Kidney (tissue), 14 donors: ENCODE data around the gene RNF25. TPM values are rescaled to one million over a fixed set of nuclear protein-coding genes. Genes with fewer than 3 reads are reported as not detected.

Experiments
- DNase-seq, 5 donors: peaks; one replicate each; pipeline ENCODE4 v3.0.0-alpha.2; 2013 to 2020
- FAIRE-seq: peaks from 2 replicates; lab custom pipeline; 2012; peaks lifted over from hg19 to GRCh38; lab: Jason Lieb, UNC
- H3K27ac ChIP-seq, 2 donors: one replicate each; pipeline ENCODE4 v1.7.0; 2013; ENCODE audit warnings: low read depth in 2 of 2, low read length in 2 of 2, inconsistent platforms in 1 of 2
- H3K27me3 ChIP-seq: one replicate; pipeline ENCODE4 v1.7.1; 2013; ENCODE audit warnings: low read length, inconsistent platforms; ENCODE audit not compliant: control insufficient read depth, insufficient read depth
- H3K36me3 ChIP-seq, 3 donors: one replicate each; pipeline versions ENCODE4 v1.7.0 to v1.7.1; 2013; ENCODE audit warnings: low read length in 3 of 3, control low read depth in 1 of 3, inconsistent platforms in 1 of 3; ENCODE audit not compliant: insufficient read depth in 3 of 3, control insufficient read depth in 2 of 3
- H3K4me1 ChIP-seq, 3 donors: one replicate each; pipeline versions ENCODE4 v1.7.0 to v1.7.1; 2013; ENCODE audit warnings: low read length in 3 of 3, inconsistent platforms in 1 of 3, low read depth in 1 of 3; ENCODE audit not compliant: control insufficient read depth in 2 of 3, insufficient read depth in 2 of 3
- H3K4me3 ChIP-seq, 3 donors: one replicate each; pipeline versions ENCODE4 v1.7.0 to v1.8.1; 2013; ENCODE audit warnings: low read length in 3 of 3, control low read depth in 1 of 3, inconsistent platforms in 1 of 3
- H3K9ac ChIP-seq, 3 donors: one replicate each; pipeline versions ENCODE4 v1.7.0 to v1.7.1; 2013; ENCODE audit warnings: low read length in 3 of 3, control low read depth in 1 of 3, inconsistent platforms in 1 of 3
- H3K9me3 ChIP-seq, 3 donors: one replicate each; pipeline versions ENCODE4 v1.7.0 to v1.7.1; 2013; ENCODE audit warnings: low read length in 3 of 3, control low read depth in 1 of 3, inconsistent platforms in 1 of 3; ENCODE audit not compliant: control insufficient read depth in 2 of 3, insufficient read depth in 1 of 3
- intact Hi-C: fragments of 100-400 bp; cut with DNase I; formaldehyde crosslinking; loops from one replicate; pipeline ENCODE4 v1.11.1; 2022
- polyA plus RNA-seq: library from polyadenylated mRNA; stranded (reverse); fragments of 350-450 nt; fragmentation: Illumina TruSeq; extraction: RNeasy Lipid Tissue Mini Kit (QIAGEN cat#74804); gene quantifications from one replicate; pipeline ENCODE4 v1.2.3, GENCODE V29; 2014; ENCODE audit warnings: low read depth, low replicate concordance; ENCODE audit not compliant: insufficient read depth
- total RNA-seq: library from RNA; stranded (reverse); fragmentation: NEBNext Ultra II Directional; extraction: Animal tissue kit (Norgen Biotek cat#: 25700); gene quantifications from one replicate; pipeline ENCODE4 v1.2.1, GENCODE V29; 2021
- TF ChIP-seq, protein P1 (sequence below): IDR thresholded peaks from 3 replicates; pipeline ENCODE4 v1.5.1; 2012; ENCODE audit warnings: mild to moderate bottlenecking, moderate library complexity, borderline replicate concordance; ENCODE audit not compliant: insufficient read depth; ENCODE audit errors: extremely low read depth
- donor health status: control.
- donor health status: control.
- donor health status: control.
- donor health status: control.
- donor health status: control.
- donor health status: DM: yes; HTN: yes; CAD: no.
- donor health status: Normal renal cell carcinoma (clear cell type).

RNF25 gene
- total and polyA plus RNA-seq, 2 donors from 2014 or later: 27.8 to 30.2 TPM

DNA sequence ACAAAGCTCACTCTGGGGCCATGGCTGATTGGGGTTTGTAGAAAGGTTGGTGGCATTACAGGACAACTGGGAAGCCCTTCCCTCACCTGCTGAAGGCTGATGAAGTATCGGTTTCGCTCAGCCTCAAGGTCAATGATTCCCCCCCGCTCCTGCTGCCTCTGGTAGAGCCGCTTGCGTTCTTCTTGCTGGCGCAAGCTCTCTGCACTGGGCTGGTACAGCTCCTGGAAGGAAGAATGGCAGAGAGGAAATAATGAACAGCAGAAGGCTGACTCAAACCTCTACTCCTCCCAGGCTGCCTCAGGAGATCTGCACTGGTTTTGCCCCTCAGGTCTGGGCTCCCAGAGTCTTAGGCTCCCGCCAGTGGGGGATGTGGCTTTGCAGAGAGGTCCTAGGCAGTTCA is 7.1 kb downstream of the RNF25 start:
- peaks cover 4 to 66% (median 31%) of the 10 kb centered on the region in 3 donors for H3K36me3 ChIP-seq
- FAIRE-seq: no peak

DNA sequence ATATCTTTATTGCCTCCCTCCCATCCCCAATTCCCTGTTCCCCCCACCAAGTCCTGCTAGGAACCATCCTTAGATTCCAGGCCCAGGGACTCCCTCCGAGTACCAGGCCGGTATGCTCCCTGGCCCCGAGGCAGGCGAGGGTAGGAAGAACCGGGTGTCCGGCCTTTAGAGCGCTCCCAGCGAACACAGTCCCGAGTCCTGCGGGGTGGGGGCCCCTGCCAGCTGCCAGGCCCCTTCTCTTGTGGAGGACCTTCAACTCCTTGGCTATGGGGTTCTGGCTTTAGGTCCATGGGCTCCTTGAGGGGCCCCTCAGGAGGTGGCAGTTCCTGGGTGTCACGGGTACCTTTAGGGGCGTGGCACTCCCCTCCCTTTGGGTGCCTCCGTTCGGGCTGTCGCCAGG is 7.9 kb downstream of the RNF25 start:
- Histone ChIP-seq H3K9ac (no peak overlapping the region), H3K27me3 (no peaks in the 10 kb centered on the region), H3K36me3 (peaks cover 2 to 66% (median 31%) of the 10 kb centered on the region in 3 donors), H3K27ac (no peak overlapping the region), H3K4me1 (peaks cover 0 to 6% (median 0%) of the 10 kb centered on the region in 3 donors), H3K9me3 (no peaks in the 10 kb centered on the region), H3K4me3 (no peak overlapping the region)
- FAIRE-seq (no peak), DNase-seq (no peak)
- TF ChIP-seq, protein P1, sequence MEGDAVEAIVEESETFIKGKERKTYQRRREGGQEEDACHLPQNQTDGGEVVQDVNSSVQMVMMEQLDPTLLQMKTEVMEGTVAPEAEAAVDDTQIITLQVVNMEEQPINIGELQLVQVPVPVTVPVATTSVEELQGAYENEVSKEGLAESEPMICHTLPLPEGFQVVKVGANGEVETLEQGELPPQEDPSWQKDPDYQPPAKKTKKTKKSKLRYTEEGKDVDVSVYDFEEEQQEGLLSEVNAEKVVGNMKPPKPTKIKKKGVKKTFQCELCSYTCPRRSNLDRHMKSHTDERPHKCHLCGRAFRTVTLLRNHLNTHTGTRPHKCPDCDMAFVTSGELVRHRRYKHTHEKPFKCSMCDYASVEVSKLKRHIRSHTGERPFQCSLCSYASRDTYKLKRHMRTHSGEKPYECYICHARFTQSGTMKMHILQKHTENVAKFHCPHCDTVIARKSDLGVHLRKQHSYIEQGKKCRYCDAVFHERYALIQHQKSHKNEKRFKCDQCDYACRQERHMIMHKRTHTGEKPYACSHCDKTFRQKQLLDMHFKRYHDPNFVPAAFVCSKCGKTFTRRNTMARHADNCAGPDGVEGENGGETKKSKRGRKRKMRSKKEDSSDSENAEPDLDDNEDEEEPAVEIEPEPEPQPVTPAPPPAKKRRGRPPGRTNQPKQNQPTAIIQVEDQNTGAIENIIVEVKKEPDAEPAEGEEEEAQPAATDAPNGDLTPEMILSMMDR: no peak
- intact Hi-C loops: no loop called here

More for the DNA sequence above, 7.1 kb downstream of the RNF25 start:
- Histone ChIP-seq H3K9ac (no peak overlapping the region), H3K4me1 (peaks cover 0 to 6% (median 0%) of the 10 kb centered on the region in 3 donors), H3K9me3 (no peaks in the 10 kb centered on the region), H3K4me3 (no peak overlapping the region), H3K27ac (no peak overlapping the region), H3K27me3 (no peaks in the 10 kb centered on the region)
- TF ChIP-seq, protein P1: no peak
- no peak for DNase-seq
- intact Hi-C loops: no loop called here

DNA sequence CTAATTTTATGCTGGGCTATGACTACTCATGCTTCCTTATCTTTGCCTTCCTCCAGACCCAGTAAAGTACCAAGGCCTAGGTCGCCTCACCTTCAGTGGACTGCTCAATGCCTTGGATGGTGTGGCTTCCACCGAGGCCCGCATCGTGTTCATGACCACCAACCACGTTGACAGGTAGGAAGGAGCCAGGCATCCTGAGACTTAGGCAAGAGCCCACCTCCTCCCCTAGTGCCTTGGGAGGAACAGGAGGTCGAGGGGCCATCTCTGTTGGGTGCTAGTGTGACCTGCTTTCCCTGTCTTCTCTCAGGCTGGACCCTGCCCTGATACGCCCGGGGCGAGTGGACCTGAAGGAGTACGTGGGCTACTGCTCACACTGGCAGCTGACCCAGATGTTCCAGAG is 9.0 kb downstream of the RNF25 start:
- FAIRE-seq (no peak), DNase-seq (no peak)
- TF ChIP-seq, protein P1: no peak
- intact Hi-C loops: no loop called here
- Histone ChIP-seq H3K36me3 (peaks cover 2 to 60% (median 28%) of the 10 kb centered on the region in 3 donors), H3K9me3 (no peaks in the 10 kb centered on the region), H3K4me3 (no peak overlapping the region), H3K9ac (no peak overlapping the region), H3K4me1 (peaks cover 0 to 11% (median 0%) of the 10 kb centered on the region in 3 donors), H3K27ac (no peak overlapping the region), H3K27me3 (no peaks in the 10 kb centered on the region)

DNA sequence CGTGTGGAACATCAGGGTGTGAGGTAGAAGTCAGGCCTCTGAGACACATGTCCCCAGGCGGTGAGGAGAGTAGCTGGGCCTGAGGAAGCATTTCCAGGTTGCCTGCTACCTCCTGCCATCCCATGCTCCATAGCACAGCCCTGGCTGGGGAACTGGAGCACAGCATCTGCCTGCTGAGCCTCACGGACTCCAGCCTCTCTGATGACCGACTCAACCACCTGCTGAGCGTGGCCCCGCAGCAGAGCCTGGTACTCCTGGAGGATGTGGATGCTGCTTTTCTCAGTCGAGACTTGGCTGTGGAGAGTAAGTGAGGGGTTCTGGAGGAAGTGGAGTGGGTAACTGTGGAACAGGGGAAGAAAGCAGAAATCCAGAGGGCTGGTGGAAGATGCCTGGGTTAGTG is 9.4 kb downstream of the RNF25 start:
- DNase-seq (no peak), FAIRE-seq (no peak)
- Histone ChIP-seq H3K4me3 (no peak overlapping the region), H3K27ac (no peak overlapping the region), H3K36me3 (peaks cover 2 to 56% (median 25%) of the 10 kb centered on the region in 3 donors), H3K9me3 (no peaks in the 10 kb centered on the region), H3K4me1 (peaks cover 0 to 11% (median 0%) of the 10 kb centered on the region in 3 donors), H3K9ac (no peak overlapping the region), H3K27me3 (no peaks in the 10 kb centered on the region)
- TF ChIP-seq, protein P1: no peak
- intact Hi-C loops: no loop called here
